GM18498 (cell line): ENCODE results near the gene CLCN1.
"Not testable (repeated sequence)": the region's sequence is repeated elsewhere in the genome, so short reads cannot be mapped to it uniquely, and the experiment has no call there.

Experiments used
- ATAC-seq: cut with Tn5 transposase; IDR thresholded peaks from one replicate; pipeline ENCODE4 v1.9.1; 2021; ENCODE audit warnings: mild to moderate bottlenecking, moderate library complexity; ENCODE audit not compliant: unreplicated experiment

The CLCN1 gene

DNA sequence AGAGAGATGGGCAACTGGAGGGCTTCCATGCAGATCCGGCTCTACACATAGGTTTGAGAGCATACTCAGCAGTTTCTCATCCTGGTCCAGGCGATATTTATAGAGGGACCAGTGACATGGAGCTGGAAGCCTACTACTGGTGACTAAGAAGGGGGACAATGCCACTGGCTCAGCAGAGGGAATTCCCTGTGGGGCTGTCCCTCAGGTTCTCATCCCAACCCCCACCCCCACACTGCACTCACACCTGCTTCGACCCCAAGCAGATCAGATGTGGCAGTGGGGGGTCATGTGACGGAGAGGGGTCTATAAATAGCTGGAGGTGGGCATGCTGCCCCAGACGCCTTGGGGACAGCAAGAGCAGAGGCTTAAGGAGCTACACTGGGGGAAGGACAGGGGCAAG is at the start of gene CLCN1:
CLCN1 (plus strand) TSS at position 336 of the 400 bp plus-strand sequence. CDS start 102 bp downstream, outside the sequence.
- no peak for ATAC-seq

GRCh38 chr7:143269251-143269650 is 46.7 kb upstream of the CLCN1 start:
- no peak for ATAC-seq

DNA sequence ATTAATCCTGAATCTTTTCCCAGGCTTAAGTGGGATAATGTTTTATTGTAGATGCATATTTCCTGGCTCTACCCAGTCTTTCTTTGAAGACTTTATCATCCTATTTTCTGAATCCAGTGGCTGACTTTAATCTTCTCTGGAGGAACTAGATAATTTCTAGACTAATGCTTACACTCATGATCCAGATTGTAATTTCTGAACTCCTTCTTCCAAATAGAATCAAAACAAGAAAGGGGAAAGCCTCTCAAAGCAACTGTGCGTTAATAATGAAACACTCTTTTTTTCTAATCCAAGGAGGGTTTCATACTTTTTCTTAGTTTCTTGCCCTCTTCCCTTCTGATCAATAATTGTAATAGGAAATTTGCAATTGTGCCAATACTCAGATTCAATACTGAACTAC is 44.7 kb upstream of the CLCN1 start:
- no peak for ATAC-seq

GRCh38 chr7:143272871-143273270 is 43.0 kb upstream of the CLCN1 start:
- no peak for ATAC-seq

- ATAC-seq = no peak
Observed at GRCh38 chr7:143279186-143280098, 36.5 kb upstream of the CLCN1 start.

DNA sequence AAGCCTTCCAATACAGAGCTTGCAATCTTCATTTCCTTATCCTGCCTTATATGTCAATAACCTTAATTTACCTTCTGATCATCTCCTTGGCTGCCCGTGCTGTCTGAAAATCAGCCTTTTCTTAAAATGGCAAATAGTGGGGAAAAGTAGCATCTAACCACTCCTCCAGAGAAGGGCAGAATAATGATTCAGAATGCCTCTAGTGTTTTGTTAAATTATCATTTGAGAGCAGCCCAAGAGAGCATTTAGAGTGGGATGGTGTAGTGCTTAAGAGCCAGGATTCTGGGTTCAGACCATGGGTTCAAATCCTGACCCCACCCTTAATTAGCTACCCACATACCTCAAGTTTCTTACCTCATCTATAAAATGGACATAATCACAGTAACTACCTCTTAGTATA is 35.8 kb upstream of the CLCN1 start:
- ATAC-seq = no peak

DNA sequence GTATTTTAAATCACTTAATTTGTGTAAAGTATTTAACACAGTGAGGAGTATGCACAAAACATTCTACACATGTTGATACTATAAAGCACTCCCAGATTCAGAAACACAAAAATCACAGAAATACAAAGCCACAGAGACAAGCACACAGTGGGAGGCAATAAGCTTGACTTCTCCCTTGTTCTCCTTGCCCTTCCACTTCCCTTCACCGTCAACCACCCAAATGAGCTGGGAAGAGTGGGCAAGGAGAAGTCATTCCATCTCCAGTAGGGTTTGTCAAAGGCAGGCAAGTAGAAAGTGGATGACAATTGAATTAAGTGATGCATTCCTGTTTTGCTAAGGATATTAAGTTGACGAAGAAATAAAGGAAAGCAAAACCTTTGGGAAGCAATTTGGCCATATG is 35.3 kb upstream of the CLCN1 start:
- no peak for ATAC-seq

- no peak for ATAC-seq
Observed at GRCh38 chr7:143281529-143281928, 34.4 kb upstream of the CLCN1 start.

DNA sequence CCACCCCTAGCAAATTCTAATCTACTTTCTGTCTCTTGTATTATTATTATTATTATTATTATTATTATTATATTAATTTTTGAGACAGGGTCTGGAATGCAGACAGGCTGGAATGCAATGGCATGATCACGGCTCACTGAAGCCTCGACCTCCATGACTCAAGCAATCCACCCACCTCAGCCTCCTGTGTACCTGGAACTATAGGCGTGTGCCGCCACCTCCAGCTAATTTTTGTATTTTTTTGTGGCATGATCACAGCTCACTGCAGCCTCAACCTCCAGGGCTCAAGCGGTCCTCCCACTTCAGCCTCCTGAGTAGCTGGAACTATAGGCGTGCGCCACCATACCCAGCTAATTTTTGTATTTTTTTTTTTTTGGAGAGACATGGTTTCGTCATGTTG is 33.8 kb upstream of the CLCN1 start:
- ATAC-seq = no peak

DNA sequence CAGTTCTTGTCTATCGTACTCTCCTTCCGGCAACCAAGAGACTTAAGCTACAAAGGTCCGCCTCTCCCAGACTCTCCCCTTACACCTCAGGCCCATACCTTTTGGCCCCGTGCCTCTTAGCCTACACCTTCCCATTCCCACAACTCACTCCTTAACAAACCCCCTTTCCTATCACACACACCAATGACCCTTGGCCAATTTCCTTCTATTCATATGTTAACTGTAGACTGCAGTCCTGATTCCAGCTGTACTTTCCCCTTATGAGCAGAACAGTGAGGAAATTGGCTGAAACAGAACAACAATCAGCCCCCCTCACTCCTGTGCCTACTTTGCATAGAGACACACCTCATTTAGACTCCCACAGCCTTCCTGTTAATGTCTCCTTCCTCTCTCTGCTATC is 32.5 kb upstream of the CLCN1 start:
- no peak for ATAC-seq

DNA sequence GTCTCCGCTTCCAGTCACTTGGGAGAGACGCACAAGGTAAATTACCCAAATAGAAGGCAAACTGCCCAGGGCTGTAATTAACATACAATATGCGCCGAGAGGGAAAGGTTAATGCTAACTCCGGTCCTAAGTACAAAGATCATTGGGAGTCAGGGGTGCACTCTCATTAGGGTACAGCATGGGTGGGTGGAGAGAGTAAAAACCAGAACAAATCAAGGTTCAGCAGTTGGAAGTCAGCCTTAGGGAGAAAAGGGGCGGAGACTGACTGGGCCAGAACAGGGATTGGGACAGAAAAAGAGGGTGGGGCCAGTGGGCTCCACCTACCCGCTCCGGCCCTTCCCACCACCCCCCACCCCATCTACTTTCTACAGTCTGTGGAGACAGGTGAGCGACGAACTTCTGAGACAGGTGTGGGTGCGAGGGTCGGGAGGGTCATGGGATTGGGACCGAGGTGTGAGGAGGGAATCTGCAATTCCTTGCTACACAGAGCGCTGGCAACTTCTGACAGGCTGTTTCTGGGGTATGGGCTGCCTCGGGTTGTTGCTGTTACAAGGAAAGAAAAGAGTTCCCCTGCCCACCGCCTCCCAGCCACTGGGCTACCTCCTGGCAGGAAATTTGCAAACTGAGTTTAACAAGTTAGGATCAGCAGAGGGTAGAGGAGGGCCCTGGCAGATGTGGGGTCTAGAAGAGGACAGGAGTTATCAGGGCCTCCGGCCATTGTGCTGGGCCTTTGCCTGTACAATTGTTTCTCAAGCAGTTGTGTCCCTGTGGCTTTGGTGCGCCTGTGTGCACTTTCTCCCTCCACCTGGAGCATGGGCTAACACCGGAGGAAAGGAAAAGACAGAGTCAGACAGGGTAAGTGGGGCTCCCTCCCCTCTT is 31.1 kb upstream of the CLCN1 start, which contains the start of gene TMEM139:
TMEM139 (plus strand) TSS at position 368 of the 879 bp plus-strand sequence. CDS start 1,000 bp downstream, outside the sequence.
- no peak for ATAC-seq

GRCh38 chr7:143285470-143285778 is 30.5 kb upstream of the CLCN1 start:
- ATAC-seq = no peak

DNA sequence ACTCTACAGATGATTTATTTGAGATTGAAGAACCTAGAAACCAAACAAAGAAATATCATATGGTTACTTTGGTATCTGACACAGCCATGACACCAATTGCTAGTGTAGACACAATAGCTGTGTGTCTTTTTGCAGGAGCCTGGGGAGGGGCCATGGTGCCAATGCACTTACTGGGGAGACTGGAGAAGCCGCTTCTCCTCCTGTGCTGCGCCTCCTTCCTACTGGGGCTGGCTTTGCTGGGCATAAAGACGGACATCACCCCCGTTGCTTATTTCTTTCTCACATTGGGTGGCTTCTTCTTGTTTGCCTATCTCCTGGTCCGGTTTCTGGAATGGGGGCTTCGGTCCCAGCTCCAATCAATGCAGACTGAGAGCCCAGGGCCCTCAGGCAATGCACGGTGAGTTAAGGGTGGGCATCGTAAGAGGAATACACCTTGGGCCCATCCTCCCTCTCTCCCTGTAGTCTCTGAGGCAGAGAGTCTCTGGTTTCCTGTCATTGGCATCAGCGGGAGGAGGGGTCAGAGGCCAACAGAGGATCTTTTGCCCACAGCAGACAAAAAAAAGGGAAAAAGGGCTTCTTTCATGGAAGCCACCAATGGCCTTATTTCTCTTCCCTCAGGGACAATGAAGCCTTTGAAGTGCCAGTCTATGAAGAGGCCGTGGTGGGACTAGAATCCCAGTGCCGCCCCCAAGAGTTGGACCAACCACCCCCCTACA is 29.9 kb upstream of the CLCN1 start:
- ATAC-seq = no peak

GRCh38 chr7:143286522-143286890 is 29.4 kb upstream of the CLCN1 start:
- ATAC-seq = no peak

DNA sequence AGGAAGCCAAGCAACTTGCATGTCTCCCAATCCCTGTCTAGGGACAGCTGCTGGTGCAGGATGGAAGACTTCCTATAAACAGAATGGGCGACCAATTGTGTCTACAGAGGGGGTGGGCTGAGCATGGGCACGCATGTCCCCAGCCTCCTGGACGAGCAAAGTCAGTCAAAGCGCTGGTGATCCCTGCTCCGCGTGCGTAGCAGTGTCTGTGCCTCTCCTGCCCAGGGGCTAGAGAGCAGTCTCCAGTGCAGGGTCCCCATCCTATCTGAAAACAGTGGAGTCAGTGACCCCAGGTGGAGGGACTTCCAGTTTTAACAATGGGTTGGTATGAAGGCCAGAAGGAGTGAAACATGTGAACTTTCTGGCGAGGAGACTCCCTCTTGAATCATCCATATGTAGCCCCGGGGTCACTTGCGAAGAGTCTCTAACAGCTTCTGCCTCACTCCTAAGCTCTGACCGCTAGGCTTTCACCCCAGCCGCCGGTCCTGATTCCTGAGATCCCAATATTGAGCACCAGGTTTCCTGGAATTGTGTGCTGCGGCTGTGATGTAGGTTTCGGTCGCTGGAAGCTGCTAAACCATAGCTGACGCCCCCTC is 28.5 kb upstream of the CLCN1 start:
- no peak for ATAC-seq

DNA sequence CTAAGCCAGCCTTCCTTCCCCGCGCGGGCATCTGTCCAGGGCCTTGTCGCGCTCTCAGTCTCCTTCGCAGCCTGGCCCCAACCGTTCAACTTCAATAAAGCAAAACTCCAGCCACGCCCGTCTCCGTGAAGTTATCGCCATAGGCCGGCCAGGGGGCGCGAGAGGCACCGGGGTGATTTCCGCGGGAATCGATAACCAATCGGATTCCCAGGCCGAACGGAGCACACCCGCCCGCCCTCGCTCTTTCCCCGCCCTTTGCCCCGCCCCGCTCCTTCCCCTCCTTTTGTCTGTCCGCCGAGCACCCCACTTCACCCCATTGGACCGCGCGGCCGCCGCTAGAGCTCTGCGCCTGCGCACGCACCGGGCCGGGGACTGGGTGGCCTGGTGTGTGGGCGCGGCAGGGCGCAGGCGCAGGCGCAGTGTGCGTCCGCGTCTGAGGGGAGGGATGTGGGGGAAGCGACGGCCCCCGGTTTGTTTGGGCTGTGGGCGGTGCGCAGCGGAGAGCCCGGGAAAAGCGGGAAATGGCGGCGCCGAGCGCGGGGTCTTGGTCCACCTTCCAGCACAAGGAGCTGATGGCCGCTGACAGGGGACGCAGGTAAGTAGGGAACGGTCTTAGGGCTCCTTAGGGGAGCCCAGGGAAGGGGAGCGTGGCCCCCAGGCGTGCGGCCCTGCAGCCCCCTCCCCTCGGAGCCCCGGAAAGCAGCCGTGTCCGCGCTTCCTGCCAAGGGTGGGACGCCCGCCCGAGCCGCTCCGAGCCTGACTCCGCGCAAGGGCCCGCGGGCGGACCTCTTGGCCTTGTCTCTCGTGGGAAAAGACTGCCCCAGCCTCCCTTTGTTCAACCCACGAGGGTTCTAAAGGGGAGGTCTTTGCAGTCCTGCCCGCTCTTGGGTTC is 27.7 kb upstream of the CLCN1 start, which contains the start of gene CASP2:
CASP2 (plus strand) TSS at position 417 of the 892 bp plus-strand sequence; CDS start at position 522, 105 bp downstream.
- ATAC-seq = peak; percentile 93

DNA sequence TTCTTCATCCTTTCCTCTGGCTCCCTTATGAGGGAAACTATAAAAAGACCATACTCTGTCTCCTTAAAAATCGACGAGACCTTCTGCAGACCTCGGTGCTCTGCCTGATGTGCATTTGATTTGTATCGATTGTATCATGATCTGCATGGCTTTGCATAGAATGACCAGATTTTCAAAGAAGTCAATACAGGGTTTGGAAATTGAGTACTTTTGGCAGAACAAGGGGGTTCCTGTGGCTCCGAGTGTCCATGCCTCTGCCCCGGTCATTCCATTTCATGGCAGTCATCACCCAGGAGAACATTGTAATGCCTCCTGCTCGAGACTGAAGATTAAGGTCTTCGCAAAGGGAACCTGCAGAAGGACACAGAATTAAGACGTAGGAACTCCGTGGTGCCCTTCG is 27.1 kb upstream of the CLCN1 start:
- no peak for ATAC-seq

DNA sequence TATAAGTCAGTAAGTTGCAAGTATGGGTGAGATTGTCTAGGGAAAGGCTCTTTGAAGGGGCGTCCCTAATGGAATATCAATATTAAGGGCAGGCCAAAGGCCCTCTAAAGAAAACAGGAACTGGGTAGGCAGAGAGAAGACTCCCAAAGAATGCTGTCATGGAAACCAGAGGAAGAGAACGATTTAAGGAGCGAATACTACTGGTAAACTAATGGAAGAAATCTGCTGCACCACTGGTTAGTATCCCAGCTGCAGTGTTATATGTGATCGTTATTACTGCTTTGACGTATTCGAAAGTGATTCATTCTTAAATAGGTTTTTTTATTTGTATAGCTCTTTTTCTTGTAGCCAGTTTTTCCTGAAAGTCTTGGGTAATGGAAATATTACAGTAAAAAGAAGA is 26.5 kb upstream of the CLCN1 start:
- ATAC-seq = no peak

- not testable (repeated sequence) for ATAC-seq
Observed at GRCh38 chr7:143289888-143290287, 26.0 kb upstream of the CLCN1 start.

DNA sequence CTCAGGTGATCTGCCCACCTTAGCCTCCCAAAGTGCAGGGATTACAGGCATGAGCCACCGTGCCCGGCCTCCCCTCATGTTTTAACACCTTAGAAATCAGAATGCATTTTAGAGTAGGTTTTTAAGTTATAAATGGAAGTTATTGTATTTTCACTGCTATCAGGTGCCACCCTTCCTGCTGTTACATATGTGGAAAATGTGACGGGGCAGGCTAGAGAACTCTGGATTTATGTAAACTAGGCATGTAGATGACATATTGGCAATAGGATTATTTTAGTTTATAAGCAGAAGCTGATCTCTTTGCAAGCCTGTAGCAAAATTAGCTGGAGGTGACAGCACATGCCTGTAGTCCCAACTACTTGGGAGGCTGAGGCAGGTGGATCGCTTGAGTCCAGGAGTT is 25.6 kb upstream of the CLCN1 start:
- ATAC-seq = no peak
